WERI-Rb-1 (cell line): Measurements from ENCODE around the gene RTF1.

Source experiments
- DNase-seq: peaks from one replicate; pipeline ENCODE4 v3.0.0-alpha.2; 2020
- H3K27ac ChIP-seq: fragments of 250-450 bp; sonication (Bioruptor Pico); 2 replicates; pipeline ENCODE4 v1.5.1; 2020; ENCODE audit warnings: mild to moderate bottlenecking, moderate library complexity
- H3K27me3 ChIP-seq: fragments of 250-450 bp; sonication (Bioruptor Pico); 2 replicates; pipeline ENCODE4 v1.5.1; 2021; ENCODE audit warnings: mild to moderate bottlenecking, low read depth, moderate library complexity; ENCODE audit not compliant: insufficient read depth, severe bottlenecking
- H3K36me3 ChIP-seq: fragments of 250-450 bp; sonication (Bioruptor Pico); 2 replicates; pipeline ENCODE4 v1.5.1; 2020; ENCODE audit warnings: mild to moderate bottlenecking, moderate library complexity
- H3K4me3 ChIP-seq: 2 replicates; pipeline ENCODE4 v1.5.1; 2011; ENCODE audit warnings: low read depth, mild to moderate bottlenecking, control low read depth, low read length
- H3K9me3 ChIP-seq: fragments of 250-450 bp; sonication (Bioruptor Pico); 2 replicates; pipeline ENCODE4 v1.5.1; 2021; ENCODE audit warnings: mild to moderate bottlenecking, moderate library complexity; ENCODE audit not compliant: severe bottlenecking
- TF ChIP-seq, protein P1 (sequence below): IDR thresholded peaks from 2 replicates; pipeline ENCODE4 v1.5.1; 2011; ENCODE audit warnings: low read depth, mild to moderate bottlenecking, control low read depth, inconsistent platforms, low read length

Gene RTF1

DNA sequence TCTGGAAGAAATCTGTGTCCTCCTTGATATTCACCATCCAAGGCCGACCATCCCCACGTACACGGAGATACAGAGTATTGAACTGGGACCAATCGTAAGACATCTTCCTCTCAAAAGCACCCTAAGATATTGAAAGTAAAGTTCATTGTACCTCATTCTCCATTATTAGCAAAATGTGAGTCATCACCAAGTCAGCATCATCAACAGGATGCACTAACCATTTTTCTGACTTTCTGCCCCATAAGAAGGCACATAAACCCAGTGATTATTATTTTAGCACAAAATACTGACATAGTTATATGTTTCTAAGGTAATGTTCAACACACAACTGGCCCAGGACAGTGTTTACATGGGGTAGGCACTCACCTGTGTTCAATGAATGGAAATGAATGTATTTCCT is 22.0 kb upstream of the RTF1 start:
- Histone ChIP-seq H3K27ac (no peak overlapping the region), H3K4me3 (no peak overlapping the region), H3K36me3 (peaks cover 21% of the 10 kb centered on the region), H3K27me3 (no peaks in the 10 kb centered on the region), H3K9me3 (no peaks in the 10 kb centered on the region)
- TF ChIP-seq, protein P1, sequence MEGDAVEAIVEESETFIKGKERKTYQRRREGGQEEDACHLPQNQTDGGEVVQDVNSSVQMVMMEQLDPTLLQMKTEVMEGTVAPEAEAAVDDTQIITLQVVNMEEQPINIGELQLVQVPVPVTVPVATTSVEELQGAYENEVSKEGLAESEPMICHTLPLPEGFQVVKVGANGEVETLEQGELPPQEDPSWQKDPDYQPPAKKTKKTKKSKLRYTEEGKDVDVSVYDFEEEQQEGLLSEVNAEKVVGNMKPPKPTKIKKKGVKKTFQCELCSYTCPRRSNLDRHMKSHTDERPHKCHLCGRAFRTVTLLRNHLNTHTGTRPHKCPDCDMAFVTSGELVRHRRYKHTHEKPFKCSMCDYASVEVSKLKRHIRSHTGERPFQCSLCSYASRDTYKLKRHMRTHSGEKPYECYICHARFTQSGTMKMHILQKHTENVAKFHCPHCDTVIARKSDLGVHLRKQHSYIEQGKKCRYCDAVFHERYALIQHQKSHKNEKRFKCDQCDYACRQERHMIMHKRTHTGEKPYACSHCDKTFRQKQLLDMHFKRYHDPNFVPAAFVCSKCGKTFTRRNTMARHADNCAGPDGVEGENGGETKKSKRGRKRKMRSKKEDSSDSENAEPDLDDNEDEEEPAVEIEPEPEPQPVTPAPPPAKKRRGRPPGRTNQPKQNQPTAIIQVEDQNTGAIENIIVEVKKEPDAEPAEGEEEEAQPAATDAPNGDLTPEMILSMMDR = no peak
- DNase-seq = no peak

DNA sequence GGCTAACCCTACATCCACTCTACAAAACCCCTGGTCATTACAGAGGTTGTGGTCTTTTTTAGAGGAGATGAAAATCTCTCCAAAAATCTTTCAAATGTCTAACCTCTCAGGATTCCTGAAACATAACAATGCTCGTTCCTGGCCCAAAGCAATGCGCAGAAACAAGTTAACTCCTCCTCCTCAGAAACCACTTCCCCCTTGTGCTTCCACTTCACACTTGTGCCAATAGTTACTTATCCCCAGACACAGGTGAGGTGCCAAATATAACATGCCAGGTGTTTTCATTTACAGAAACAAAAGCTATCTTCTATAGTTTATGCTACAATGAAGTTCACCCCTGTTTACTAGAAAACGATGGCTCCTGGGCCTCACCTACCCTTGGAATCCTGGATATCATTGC is 20.8 kb upstream of the RTF1 start:
- Histone ChIP-seq H3K27ac (no peak overlapping the region), H3K36me3 (peaks cover 18% of the 10 kb centered on the region), H3K9me3 (no peaks in the 10 kb centered on the region), H3K27me3 (no peaks in the 10 kb centered on the region), H3K4me3 (no peak overlapping the region)
- no peak for DNase-seq
- TF ChIP-seq, protein P1 = no peak

DNA sequence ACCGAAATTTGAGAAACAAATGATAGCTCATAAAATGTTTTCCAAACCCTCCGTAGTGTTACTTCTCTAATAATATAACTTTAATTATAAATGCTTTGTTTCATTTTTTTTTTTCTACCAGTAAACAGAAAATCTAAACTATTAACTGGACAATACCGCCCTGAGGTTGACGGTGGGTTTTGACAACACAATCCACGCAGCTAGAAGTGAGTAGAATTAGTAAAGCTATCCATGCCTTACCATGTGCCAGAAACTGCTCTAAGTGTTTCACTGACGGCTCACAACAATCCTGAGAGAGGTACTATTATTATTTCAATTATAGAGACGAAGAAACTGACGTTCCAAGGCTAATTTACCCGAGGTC is 15.0 kb upstream of the RTF1 start:
- TF ChIP-seq, protein P1 = no peak
- H3K27ac ChIP-seq = peak overlapping the region; percentile 72
- H3K36me3 ChIP-seq = peaks cover under 1% of the 10 kb centered on the region; the same call in 1 of the 2 replicates
- H3K27me3 ChIP-seq = no peaks in the 10 kb centered on the region
- no peaks in the 10 kb centered on the region for H3K9me3 ChIP-seq
- peak overlapping the region; percentile 62 for H3K4me3 ChIP-seq
- DNase-seq = no peak

DNA sequence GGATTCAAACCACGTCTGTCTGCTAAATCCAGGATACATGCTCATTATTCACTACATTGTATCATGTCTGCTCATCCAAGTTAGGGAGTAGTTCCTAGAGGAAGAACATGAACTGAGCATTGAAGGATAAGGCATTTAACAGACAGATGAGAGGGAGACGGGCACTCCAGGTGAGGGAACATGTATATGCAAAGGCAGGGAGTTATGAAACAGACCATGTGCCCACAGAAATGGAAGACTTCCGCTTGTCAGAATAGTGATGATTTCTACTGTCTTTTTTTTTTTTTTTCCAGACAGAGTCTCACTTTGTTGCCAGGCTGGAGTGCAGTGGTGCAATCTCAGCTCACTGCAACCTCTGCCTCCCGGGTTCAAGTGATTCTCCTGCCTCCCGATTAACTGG is 9.6 kb upstream of the RTF1 start:
- Histone ChIP-seq H3K4me3 (no peak overlapping the region), H3K36me3 (no peaks in the 10 kb centered on the region), H3K27ac (no peak overlapping the region), H3K27me3 (no peaks in the 10 kb centered on the region), H3K9me3 (no peaks in the 10 kb centered on the region)
- TF ChIP-seq, protein P1 = no peak
- DNase-seq = no peak

DNA sequence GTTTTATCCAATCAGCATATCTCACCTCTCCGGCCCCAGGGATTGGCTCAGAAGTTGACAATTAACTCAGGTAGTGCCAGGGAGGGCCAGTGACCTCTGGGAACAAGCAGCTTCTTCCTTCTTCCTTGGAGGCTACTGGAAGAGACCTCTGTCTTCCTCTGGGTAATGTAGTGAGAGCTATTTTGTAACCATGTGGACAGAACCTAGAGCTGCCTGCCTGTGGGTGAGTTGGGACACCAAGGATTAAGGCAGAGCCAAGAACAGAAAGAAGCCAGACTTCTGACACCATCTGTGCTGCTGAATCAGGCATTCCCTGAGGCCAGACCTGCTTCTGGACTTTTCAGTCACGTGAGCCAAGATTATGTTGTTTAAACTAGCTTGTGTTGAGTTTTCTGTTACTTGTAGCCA is 8.7 kb upstream of the RTF1 start:
- Histone ChIP-seq H3K36me3 (no peaks in the 10 kb centered on the region), H3K27ac (peak overlapping the region; percentile 71), H3K4me3 (no peak overlapping the region), H3K9me3 (no peaks in the 10 kb centered on the region), H3K27me3 (no peaks in the 10 kb centered on the region)
- TF ChIP-seq, protein P1 = no peak
- peak; percentile 71 for DNase-seq

DNA sequence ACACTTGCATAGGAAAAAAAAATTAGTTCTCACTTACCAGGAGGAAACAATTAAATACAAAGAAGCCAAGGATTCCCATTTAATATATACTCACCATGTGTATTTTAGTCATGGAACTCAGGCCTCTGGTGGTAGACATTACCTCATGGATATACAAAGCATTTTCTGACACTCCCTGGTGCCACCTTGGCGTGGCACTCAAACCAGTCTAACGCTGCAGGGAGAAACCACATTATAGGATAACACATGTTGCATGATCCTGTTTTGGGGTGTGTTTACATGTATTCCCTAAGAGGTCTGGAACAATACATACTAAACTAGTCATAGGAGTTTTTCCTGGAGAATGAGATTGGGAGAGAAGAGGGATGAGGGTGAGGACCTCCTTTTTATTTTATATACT is 5.9 kb upstream of the RTF1 start:
- DNase-seq = no peak
- no peak overlapping the region for H3K27ac ChIP-seq
- no peak overlapping the region for H3K4me3 ChIP-seq
- H3K36me3 ChIP-seq = no peaks in the 10 kb centered on the region
- H3K9me3 ChIP-seq = no peaks in the 10 kb centered on the region
- no peaks in the 10 kb centered on the region for H3K27me3 ChIP-seq
- TF ChIP-seq, protein P1 = no peak
